ENCODE measurements around the gene CRYBA2.

CRYBA2 gene

DNA sequence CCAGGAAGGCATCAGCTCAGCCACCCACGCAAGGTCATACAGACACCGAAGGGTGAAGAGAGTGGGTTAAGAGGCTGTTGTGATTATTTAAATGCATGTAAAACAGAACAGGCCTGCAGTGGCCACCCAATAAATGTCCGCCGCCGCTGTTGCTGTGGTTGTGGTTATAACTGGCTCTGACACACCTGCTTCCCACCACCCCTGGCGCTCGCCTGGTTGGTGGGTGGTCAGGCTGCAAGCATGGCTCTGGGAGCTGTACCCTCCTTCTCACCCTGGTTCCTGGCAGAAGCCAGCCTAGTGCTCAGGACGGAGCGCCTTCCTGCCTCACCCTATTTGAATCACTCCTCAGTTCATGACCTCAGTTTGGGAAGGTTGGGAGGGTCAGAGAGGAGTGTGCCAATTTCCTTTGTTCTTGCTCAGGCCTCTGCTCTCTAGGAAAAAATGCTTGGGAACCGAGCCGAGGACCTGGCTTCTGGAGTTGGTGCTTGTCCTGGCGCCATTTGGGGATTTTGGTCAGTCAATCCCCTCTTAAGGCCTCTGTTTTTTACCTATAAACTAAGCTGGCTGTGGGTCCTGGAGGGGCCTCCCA is 5.3 kb upstream of the CRYBA2 start:
- no peak for DNase-seq

GRCh38 chr2:218997731-218998130 is 4.5 kb upstream of the CRYBA2 start:
- no peak for DNase-seq

DNA sequence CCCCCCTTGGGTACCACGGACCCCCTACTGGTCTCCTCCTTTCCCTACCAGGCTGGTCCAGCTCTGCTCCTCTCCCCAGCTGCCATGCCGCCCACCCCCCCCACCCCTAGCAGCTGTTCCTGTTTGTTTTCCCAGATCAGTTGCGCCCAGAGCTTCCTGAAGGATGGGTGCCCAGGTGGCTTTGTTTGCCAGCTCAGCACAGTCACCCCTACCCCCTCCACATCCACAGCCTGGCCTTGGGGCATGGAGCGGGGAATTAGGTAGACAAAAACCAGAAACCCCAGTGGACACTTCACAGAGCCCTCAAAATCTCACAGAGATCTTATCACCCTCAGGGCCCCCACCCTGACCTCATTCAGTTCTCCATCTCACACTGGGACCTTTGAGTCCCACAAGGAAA is 3.7 kb upstream of the CRYBA2 start:
- DNase-seq = no peak

- peak; percentile 80 for DNase-seq
Measured at GRCh38 chr2:218995972-218996711, 2.9 kb upstream of the CRYBA2 start.

DNA sequence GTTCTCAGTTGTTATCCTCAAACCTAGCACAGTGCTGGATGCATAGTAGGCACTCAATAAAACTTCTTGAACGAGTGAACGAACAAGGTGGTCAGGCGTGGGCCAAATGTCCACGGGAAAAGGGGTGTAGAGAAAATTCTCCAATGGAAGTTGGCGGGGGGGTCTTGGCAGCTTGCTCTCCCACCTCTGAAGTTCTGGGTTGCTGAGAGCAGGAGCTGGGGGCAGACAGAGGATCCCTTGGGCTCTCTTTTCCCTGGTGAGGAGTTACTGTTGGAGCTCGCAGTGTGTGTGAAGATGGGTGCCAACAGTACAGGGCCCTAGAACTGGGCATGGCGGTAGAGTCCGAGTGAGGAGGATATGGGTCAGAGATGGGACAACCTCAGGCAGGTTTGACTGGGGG is 2.3 kb upstream of the CRYBA2 start:
- no peak for DNase-seq

DNA sequence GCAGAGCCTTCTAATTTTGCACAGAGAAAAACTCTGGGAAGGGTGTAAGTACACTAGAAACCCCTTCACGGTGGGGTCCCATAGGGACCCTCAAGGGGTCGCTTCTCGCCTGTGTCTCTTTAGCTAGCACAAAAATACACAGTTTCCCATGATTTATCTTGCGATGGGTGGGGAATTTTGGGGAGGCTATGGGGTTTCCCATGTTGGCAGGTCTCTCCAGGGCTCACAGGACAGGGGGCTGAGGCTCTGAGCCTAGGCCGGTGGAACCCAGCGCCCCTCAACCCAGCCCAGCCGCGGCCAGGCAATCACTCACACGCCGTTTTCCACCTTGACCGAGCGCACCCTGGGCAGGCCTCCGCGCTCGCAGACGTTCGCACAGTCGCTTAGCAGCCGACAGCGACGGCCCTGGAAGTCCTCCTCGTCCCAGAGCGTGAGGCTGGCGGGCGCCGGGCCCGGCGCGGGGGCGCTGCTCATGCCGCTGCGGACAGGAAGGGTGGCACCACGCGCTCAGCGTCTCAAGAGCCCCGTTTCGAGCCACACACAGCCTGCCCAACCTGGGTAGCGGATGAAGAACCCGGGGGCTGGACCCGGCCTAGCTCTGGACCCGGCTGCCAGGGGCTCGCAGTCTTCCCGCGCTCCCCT is 398 bp downstream of the CRYBA2 start:
- DNase-seq = no peak

DNA sequence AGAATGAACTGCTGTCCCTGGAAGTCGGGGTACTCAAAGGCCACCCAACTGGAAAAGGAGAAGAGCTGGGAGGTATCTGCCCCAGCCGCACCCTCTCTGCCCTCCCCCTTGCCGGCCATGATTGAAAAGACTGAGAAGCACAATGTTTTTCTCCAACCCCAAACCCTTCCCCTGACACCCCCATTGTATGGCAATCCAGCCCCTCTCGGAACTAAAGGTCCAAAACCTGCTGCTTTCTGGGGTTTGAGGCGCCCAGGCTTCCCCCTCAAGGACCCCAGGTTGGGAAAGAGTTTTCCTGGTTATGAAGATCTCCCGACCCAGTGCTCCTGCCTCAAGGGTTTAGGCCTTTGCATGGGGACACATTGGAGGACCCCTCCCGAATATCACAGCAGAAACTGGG is 1.0 kb downstream of the CRYBA2 start:
- no peak for DNase-seq

DNA sequence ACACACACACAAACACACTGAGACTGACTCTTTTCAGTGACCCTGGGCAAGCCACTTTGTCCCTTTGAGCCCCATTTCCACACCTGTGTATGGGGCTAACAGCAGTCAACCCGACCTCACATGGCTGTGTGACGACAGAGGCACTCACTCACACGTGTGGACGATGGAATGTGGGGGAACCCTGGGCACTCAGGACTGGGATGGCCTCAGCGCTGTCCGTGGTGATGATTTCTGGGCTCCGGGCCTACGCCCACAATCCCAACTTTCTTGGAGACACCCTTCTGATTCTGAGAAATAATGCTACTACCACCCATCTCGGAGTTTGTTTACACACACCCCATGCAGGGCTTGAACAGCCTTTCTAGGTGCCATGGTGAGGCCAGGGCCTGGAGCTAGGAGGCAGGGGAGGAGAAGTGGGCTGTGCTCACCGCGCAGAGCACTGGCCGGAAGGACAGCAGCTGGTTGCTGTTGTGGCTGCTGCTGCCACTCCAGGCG is 1.5 kb downstream of the CRYBA2 start:
- DNase-seq = no peak

DNA sequence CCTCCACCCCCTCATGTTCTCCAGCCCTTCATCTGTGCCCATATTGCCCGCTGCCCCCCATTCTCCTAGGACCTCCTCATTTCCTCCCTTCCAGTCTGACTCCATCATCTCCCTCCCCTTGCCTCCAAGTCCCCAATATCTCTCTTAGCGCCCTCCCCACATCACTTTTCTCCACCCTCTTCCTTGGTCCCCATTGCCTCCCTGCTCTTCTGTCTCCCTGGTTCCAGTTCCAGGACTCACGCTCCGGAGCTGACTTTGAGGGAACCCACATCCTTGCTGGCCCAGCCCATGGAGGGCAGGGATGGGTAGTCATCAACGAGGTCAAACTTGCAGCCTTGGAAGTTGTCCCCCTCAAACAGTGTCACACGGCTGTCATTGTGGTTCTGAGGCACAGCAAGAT is 2.6 kb downstream of the CRYBA2 start:
- no peak for DNase-seq

GRCh38 chr2:218990052-218990451 is 3.2 kb downstream of the CRYBA2 start:
- DNase-seq = no peak

- DNase-seq = no peak
Measured at GRCh38 chr2:218988650-218989049, 4.6 kb downstream of the CRYBA2 start.

- DNase-seq = no peak
Measured at GRCh38 chr2:218988164-218988563, 5.1 kb downstream of the CRYBA2 start.

GRCh38 chr2:218986148-218986761 is 7.0 kb downstream of the CRYBA2 start:
- DNase-seq = no peak

DNA sequence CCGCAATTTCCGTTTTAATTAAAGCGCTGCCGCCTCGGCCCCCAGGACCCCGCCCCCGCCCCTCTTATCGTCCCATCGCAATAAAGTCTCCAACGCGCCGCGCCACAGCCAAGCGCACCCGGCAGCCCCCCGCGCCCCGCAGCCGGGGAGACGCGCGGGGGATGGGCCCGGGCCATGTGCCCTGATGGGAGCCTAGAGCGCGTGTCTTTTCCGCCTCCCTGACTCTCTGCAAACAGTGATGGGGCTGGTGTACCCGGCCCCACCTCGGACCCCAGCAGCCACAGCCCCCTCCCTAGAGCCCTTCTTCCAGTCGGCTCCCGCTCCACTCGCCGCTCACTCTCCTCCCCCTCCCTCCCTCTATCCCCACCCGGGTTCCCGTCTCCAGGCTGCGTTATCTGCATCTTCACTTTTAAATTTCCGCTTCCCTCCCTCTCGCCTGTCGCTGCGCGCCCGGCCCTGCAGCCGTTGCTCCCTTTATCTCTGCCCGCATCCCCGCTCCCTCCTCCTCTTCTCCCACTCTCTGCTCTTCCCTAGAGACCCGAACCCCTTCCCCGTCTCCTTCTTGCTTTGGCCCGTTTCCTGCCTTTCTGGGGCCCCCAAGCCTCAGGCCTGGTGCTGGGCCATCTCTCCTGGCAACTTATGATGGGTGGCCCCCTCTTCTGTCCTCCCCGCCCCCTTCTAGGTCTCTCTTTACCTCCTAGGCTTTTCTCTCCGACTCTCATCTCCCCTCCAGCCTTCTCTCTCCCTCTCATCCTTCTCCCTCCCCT is 7.7 kb downstream of the CRYBA2 start:
- no peak for DNase-seq

- no peak for DNase-seq
Measured at GRCh38 chr2:218985021-218985324, 8.2 kb downstream of the CRYBA2 start, which contains the start of gene FEV. FEV (minus strand) TSS chr2:218985184; CDS start chr2:218985075, 109 bp downstream.

- DNase-seq = no peak
Measured at GRCh38 chr2:218984239-218985020, 8.8 kb downstream of the CRYBA2 start.

GRCh38 chr2:218983934-218984238 is 9.3 kb downstream of the CRYBA2 start:
- no peak for DNase-seq

- DNase-seq = no peak
Measured at GRCh38 chr2:218983263-218983933, 9.8 kb downstream of the CRYBA2 start.

- no peak for DNase-seq
Measured at GRCh38 chr2:218982586-218983262, 10.5 kb downstream of the CRYBA2 start.

DNA sequence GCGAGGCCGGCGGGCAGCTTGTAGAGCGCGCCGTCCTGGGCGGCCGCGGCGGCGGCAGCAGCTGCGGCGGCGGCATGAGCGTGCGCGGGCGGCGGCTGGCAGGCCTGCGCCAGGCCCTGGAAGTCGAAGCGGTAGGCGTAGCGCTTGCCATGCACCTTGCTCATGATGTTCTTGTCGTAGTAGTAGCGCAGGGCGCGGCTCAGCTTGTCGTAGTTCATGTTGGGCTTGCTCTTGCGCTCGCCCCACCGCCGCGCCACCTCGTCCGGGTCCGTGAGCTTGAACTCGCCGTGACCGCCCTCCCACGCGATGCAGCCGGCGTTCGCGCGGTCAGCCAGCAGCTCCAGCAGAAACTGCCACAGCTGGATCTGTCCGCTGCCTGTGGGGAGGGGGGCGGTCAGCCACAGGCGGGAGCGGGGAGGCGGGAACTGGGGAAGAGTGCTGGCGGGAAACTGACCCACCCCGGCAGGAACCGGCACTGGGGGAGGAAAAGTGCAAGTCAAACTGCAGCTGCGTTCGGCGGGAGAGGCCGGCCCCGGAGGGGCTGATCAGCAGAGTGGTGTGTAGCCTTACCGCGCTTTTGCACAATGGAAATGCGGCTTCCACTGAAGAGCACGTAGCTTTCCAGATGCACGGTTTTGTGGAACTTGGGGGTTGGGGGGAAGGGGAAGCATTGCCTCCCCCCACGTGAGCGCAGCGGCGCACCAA is 11.2 kb downstream of the CRYBA2 start:
- DNase-seq = peak; percentile 29

Data from CD4-positive, alpha-beta T cell treated with Interleukin-10 for 1 hour (primary cell).